Epithelial cell of umbilical artery (primary cell): Measurements from ENCODE around the gene RASSF4. TPM values are rescaled to one million over a fixed set of nuclear protein-coding genes. Genes with fewer than 3 reads are reported as not detected.

Experiments
- total RNA-seq: library from RNA; depleted of rRNA; stranded (reverse); fragments of >200 nt; gene quantifications from 2 replicates; pipeline ENCODE4 v1.2.3, GENCODE V29; 2014

Gene RASSF4
- 4.5 and 6.1 TPM in 2 replicates for total RNA-seq

GRCh38 chr10:44959247-44960087 lies at the start of gene RASSF4:
Gene RASSF4 (plus strand): TSS chr10:44959802. CDS start chr10:44970203, 10,401 bp downstream.

GRCh38 chr10:44911081-44911540 lies 48.5 kb upstream of the RASSF4 start, which contains the start of gene TMEM72:
Gene TMEM72 (plus strand): TSS chr10:44911337. CDS start chr10:44911513, 176 bp downstream.

GRCh38 chr10:44978570-44979280 lies 19.1 kb downstream of the RASSF4 start, which contains the start of gene DEPP1:
Gene DEPP1 (minus strand): TSS chr10:44978809. CDS start chr10:44978030, 779 bp downstream.

GRCh38 chr10:45000752-45001380 lies 41.3 kb downstream of the RASSF4 start, which contains the start of gene ZNF22:
Gene ZNF22 (plus strand): TSS chr10:45000923. CDS start chr10:45003369, 2,446 bp downstream.

Other genes starting within 250 kb of the RASSF4 start
- gene TMEM72, start 48.5 kb upstream of the RASSF4 start, total RNA-seq: not detected in 2 replicates
- gene DEPP1, start 19.0 kb downstream of the RASSF4 start, total RNA-seq: 191 and 220 TPM in 2 replicates
- gene ZNF22, start 41.1 kb downstream of the RASSF4 start, total RNA-seq: 40.0 and 54.3 TPM in 2 replicates